Rectal smooth muscle tissue (tissue), 1 donor: ENCODE data around the gene CPNE7.
"Not testable (repeated sequence)": the region's sequence is repeated elsewhere in the genome, so short reads cannot be mapped to it uniquely, and the experiment has no call there.

Experiments
- H3K27ac ChIP-seq: one replicate; pipeline ENCODE4 v1.7.0; 2013; ENCODE audit warnings: low read depth, low read length, inconsistent platforms
- H3K27me3 ChIP-seq: one replicate; pipeline ENCODE4 v1.7.0; 2013; ENCODE audit warnings: low read length; ENCODE audit not compliant: control insufficient read depth, insufficient read depth
- H3K36me3 ChIP-seq: one replicate; pipeline ENCODE4 v1.7.0; 2013; ENCODE audit warnings: low read length; ENCODE audit not compliant: control insufficient read depth, insufficient read depth
- H3K4me1 ChIP-seq: one replicate; pipeline ENCODE4 v1.7.0; 2013; ENCODE audit warnings: low read length; ENCODE audit not compliant: control insufficient read depth, insufficient read depth
- H3K4me3 ChIP-seq: one replicate; pipeline ENCODE4 v1.7.0; 2013; ENCODE audit warnings: low read length
- H3K9ac ChIP-seq: one replicate; pipeline ENCODE4 v1.7.0; 2013; ENCODE audit warnings: low read length

Gene CPNE7

DNA sequence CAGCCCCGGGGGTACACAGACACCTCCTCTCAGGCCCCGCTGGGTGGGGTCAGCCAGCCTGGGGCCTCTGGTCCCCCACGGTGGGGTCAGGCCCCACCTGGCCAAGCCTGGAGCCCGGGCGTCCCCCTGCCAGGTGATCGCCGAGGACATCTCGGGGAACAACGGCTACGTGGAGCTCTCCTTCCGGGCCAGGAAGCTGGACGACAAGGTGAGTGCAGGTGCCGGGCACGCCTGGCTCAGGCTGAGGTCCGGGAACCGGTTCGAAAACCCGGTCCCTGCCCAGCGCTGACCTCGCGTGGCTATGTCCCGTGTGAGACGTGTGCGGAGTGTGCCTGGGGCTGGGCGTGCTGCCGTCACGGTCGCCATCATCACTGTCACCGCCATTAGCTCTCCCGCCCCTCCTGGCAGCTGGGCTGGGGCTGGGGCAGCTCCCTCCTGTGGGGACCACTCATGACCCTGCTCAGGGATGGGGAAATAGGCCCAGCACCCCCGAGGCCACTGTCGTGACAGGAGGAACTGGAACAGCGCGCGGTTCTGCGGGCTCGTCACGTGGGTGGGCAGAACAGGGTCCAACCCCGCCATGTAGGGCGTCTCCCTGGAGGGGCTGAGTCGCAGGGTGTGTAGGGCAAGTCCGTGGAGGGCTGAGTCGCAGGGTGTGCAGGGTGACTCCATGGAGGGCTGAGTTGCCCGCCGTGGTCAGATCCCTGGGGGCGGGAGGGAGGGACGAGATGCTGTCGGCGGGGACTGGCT is 8.5 kb downstream of the CPNE7 start:
- Histone ChIP-seq H3K27me3 (no peaks in the 10 kb centered on the region), H3K9ac (no peak overlapping the region), H3K27ac (no peak overlapping the region), H3K4me3 (no peak overlapping the region), H3K4me1 (no peaks in the 10 kb centered on the region), H3K36me3 (no peaks in the 10 kb centered on the region)

DNA sequence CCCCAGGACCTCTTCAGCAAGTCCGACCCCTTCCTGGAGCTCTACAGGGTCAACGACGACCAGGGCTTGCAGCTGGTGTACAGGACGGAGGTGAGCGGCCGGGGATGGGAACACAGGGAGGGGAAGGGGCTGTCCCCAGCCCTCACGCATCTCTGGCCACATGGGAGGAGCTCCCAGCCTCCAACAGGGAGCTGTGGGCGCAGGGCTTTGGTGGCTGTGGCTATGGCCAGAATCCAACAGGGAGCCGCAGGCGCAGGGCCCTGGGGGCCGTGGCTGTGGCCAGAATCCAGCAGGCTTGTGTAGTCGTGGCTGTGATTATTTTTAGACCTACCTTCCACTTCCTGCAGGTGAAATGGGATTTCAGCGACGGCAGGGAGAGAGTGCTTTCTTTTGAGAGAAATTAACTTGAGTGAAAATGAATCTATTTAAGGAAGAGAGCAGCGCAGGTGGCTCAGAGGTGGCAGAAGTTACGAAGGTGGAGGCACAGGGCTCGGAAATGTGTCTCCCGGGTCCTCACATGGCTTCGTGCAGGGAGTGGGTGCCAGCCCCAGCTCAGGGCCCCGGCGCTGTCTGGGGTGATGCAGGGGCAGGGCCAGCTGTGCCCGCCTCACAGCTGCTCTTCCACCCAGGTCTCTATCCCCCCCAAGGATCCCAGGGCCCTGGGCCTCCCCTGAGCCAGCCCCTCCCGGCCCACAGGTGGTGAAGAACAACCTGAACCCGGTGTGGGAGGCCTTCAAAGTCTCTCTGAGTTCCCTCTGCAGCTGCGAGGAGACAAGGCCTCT is 9.4 kb downstream of the CPNE7 start:
- Histone ChIP-seq H3K9ac (no peak overlapping the region), H3K27ac (no peak overlapping the region), H3K36me3 (no peaks in the 10 kb centered on the region), H3K4me3 (no peak overlapping the region), H3K4me1 (no peaks in the 10 kb centered on the region), H3K27me3 (no peaks in the 10 kb centered on the region)

DNA sequence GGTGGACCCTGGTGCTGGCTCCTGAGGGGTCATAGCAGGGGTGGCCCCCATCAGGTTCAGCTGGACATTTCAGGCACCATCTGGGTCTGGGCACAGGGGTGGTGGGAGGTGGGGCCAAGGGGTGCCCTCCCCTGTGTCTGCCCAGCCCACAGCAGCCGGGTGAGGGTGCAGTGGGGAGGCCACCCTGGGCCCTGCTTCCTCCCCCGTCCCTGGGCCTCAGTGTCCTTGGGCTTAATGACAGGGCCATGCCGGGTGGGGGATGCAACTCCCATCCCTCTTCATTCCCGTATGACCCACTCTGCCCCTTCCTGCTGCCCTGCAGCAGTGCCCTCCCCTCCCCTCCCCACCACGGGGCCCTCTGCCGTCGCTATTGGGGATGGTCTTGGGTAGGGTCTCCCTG is 10.7 kb downstream of the CPNE7 start:
- Histone ChIP-seq H3K4me3 (no peak overlapping the region), H3K4me1 (no peaks in the 10 kb centered on the region), H3K9ac (no peak overlapping the region), H3K27ac (no peak overlapping the region), H3K36me3 (no peaks in the 10 kb centered on the region), H3K27me3 (no peaks in the 10 kb centered on the region)

DNA sequence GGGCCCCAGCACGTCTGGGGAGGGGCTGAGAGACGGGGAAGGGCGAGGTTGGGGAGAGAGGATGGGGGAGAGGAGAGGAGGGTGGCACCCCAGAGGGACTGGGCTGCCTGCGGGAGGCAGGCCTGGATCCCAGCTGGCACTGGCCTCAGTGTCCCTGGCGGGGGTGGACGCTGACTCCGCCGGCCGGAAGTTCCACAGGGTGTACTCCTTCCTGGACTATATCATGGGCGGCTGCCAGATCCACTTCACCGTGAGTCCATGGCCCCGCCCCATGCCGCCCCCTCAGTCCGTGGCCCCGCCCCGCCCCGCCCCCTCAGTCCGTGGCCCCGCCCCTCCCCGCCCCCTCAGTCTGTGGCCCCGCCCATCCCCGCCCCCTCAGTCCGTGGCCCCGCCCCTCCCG is 11.3 kb downstream of the CPNE7 start:
- H3K9ac ChIP-seq, result no peak overlapping the region
- H3K27ac ChIP-seq, result no peak overlapping the region
- no peaks in the 10 kb centered on the region for H3K36me3 ChIP-seq
- no peaks in the 10 kb centered on the region for H3K27me3 ChIP-seq
- no peaks in the 10 kb centered on the region for H3K4me1 ChIP-seq
- H3K4me3 ChIP-seq, result no peak overlapping the region

DNA sequence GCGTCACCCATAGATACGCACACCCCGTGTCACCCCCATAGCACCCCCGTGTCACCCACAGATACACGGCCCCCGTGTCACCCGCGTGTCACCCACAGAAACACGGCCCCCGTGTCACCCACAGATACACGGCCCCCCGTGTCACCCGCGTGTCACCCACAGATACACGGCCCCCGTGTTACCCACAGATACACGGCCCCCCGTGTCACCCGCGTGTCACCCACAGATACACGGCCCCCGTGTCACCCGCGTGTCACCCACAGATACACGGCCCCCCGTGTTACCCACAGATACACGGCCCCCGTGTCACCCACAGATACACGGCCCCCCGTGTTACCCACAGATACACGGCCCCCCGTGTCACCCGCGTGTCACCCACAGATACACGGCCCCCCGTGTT is 12.1 kb downstream of the CPNE7 start:
- not testable (repeated sequence) for H3K4me1 ChIP-seq, H3K9ac ChIP-seq, H3K4me3 ChIP-seq, H3K27me3 ChIP-seq, H3K36me3 ChIP-seq, H3K27ac ChIP-seq

DNA sequence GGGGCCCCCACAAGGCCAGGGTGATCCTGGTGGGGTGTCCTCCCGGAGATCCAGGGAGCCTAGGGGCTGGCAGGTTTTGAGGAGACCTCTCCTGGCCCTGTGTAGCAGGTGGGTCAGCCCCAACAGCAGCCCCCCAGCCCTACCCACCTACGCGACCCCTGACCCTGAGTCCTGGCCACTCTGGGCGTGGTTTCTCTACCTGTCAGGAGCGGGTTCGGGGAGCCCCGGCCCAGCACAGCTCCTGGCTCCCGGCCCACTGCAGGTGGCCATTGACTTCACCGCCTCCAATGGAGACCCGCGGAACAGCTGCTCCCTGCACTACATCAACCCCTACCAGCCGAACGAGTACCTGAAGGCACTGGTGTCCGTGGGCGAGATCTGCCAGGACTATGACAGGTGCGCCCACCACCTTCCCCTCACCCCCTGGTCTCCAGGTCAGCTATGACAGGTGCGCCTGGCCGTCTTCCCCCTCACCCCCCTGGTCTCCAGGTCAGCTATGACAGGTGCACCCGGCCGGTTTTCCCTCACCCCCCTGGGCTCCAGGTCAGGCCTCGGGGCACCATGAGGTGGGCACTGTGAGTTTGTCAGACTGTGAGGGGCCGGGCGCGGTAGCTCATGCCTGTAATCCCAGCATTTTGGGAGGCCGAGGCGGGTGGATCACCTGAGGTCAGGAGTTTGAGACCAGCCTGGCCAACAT is 13.0 kb downstream of the CPNE7 start:
- Histone ChIP-seq H3K27ac (no peak overlapping the region), H3K27me3 (no peaks in the 10 kb centered on the region), H3K4me1 (no peaks in the 10 kb centered on the region), H3K36me3 (no peaks in the 10 kb centered on the region), H3K9ac (no peak overlapping the region), H3K4me3 (no peak overlapping the region)

DNA sequence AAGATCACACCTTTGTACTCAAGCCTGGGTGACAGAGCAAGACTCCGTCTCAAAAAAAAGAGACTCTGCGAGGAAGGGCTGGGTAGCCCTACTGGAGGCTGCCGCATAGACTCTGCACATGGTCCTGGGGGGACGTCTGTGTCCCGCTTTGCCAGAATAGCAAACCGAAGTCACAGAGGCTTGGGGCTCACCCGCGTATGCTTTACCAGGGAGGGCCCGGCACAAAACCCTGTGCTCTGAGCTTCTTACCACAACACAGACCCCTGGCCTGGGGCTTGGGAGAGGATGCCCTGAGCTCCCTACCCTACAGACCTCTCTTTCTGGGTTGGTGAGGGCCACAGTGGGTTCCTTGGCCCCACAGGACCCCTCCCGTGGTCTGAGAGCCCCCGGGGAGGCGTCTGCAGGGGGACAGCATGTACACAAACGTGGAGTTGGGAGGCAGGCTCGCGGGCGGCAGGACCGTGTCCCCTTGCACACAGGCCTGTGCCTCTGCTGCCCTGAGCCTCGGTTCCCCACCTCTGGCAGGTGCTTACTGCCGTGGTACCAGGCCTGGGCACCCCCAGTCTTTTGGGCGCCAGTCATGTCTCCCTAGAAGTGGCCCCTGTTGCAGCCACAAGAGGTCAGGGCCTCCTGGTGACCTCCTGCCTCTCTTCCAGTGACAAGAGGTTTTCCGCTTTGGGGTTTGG is 13.8 kb downstream of the CPNE7 start:
- no peaks in the 10 kb centered on the region for H3K27me3 ChIP-seq
- H3K4me1 ChIP-seq, result no peaks in the 10 kb centered on the region

DNA sequence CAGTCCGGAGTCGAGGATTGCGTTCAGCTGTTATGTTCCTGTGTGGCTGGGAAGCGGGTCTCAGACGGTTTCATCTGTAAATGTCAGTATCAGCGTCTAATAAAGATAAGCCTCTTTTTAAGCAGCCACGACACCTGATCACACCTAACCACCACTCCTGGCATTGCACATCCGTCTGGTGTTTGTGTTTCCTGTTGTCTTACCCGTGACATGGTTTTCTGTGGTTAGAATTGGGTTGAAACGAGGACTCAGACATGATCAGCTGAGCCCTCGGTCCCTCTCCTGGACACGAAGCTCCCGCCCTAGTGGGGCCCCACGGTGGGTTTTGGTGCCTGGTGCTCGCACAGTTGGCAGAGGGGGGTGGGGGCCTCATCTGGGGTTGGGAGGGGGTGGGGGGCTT is 18.3 kb downstream of the CPNE7 start:
- no peaks in the 10 kb centered on the region for H3K4me1 ChIP-seq
- no peaks in the 10 kb centered on the region for H3K36me3 ChIP-seq
- no peaks in the 10 kb centered on the region for H3K27me3 ChIP-seq
- H3K9ac ChIP-seq, result no peak overlapping the region
- H3K27ac ChIP-seq, result no peak overlapping the region
- H3K4me3 ChIP-seq, result no peak overlapping the region

More for the DNA sequence above, 13.8 kb downstream of the CPNE7 start:
- Histone ChIP-seq H3K36me3 (no peaks in the 10 kb centered on the region), H3K9ac (no peak overlapping the region), H3K4me3 (no peak overlapping the region), H3K27ac (no peak overlapping the region)

DNA sequence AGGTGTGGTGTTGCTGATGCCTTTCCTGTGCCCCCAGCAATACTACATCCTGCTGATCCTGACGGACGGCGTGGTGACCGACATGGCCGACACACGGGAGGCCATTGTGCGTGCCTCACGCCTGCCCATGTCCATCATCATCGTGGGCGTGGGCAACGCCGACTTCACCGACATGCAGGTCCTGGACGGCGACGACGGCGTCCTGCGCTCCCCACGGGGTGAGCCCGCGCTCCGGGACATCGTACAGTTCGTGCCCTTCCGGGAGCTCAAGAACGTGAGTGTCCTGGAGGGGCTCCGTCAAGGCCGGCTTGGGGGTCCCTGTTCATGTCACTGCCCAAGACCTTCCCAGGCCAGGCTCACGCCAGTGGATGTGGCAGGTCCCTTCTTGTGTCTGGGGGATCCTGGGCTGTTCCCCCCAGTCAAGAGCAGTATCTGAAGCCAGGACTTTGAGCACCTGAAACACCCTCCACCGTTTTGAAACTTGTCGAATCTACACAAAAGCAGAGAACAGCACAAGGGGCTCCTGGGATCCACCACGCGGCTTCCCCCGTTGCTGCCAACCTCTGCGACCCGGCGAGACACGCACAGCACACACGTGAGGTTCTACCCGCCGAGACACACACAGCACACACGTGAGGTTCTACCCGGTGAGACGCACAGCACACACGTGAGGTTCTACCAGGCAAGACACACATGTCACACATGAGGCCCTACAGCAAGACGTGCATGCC is 19.9 kb downstream of the CPNE7 start:
- H3K36me3 ChIP-seq, result no peaks in the 10 kb centered on the region
- H3K9ac ChIP-seq, result no peak overlapping the region
- no peak overlapping the region for H3K4me3 ChIP-seq
- H3K4me1 ChIP-seq, result no peaks in the 10 kb centered on the region
- H3K27ac ChIP-seq, result no peak overlapping the region
- H3K27me3 ChIP-seq, result no peaks in the 10 kb centered on the region

DNA sequence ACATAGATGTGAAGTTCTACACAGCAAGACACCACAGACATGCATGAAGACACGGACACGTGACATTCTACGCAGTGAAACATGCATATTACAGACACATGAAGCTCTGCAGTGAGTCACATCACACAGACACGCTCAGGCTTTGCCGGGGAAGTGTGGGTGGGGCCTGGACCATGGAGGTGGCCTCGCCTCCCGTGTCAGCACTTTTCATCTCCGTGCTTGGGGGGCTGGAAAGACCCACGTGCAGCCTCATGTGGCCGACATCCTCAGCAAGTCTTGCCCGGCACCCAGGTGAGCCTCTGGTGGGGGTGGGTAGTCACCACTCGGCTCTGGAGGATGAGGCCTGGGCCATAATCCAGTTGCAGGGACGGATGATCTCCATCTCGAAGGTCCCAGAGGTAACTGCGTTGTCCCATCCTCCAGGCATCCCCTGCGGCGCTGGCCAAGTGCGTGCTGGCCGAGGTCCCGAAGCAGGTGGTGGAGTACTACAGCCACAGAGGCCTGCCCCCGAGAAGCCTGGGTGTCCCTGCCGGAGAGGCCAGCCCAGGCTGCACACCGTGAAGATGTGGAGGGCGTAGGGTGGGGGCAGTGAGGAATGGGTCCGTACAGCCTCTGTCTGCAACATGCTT is 20.6 kb downstream of the CPNE7 start:
- no peak overlapping the region for H3K4me3 ChIP-seq
- H3K27me3 ChIP-seq, result no peaks in the 10 kb centered on the region
- no peaks in the 10 kb centered on the region for H3K4me1 ChIP-seq
- no peak overlapping the region for H3K27ac ChIP-seq
- no peaks in the 10 kb centered on the region for H3K36me3 ChIP-seq
- H3K9ac ChIP-seq, result no peak overlapping the region

DNA sequence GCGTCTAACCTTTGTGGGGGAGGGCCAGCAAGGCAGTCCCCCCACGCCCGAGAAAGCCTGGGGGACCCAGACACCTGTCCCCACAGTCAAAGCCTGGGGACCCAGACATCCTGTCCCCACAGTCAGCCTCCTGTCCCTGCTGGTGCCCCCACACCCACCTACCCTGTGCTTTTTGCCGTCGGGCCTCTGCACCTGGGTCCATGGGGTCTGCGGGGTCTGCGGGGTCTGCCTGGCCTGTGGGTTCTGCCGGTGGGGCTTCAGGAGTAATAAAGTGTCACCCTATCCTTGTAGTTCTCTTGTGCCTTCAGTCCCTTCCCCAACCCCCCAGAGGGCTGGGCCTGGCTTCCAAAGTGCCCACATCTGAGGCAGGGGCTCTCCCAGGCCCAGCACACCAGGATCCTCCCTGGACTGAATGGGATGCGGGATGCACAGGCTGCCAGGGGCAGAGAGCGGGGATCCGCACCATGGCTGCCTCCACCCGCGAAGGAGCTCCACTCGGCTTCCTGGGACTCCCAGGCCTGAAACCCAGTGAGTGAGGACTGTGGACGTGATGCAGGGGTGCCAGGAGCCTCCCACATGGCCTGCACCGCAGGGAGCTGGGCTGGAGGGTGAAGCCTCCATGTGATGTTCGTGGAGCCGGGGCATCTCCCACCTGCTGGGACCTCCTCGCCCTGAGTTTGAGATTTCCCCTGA is 21.5 kb downstream of the CPNE7 start:
- Histone ChIP-seq H3K27ac (no peak overlapping the region), H3K27me3 (no peaks in the 10 kb centered on the region), H3K9ac (no peak overlapping the region), H3K4me1 (no peaks in the 10 kb centered on the region), H3K4me3 (no peak overlapping the region), H3K36me3 (no peaks in the 10 kb centered on the region)
